ENCODE measurements around the gene CLDN10.
"Not testable (repeated sequence)": the region's sequence is repeated elsewhere in the genome, so short reads cannot be mapped to it uniquely, and the experiment has no call there.

The CLDN10 gene

GRCh38 chr13:95559100-95559499 lies 6.6 kb downstream of the CLDN10 start:
- DNase-seq (ENCODE audit: low read depth, low spot score), result no peak
- ChIA-PET POLR2A (no interaction called here), CTCF (interaction anchor here (1.0 kb wide), 1 partner anchor 101 kb away, joined by 3 read pairs; no protein-coding TSS in a partner anchor)
- no peak overlapping the region for H3K4me3 ChIP-seq (ENCODE audit: low read depth, low read length)
- no peak for TF ChIP-seq CTCF (IDR thresholded peaks at IDR 0.05; ENCODE audit: insufficient read depth, low read length, missing control alignments)

- ChIA-PET POLR2A (no interaction called here), CTCF (no interaction called here)
- H3K4me3 ChIP-seq (ENCODE audit: low read depth, low read length), result no peak overlapping the region
- DNase-seq (ENCODE audit: low read depth, low spot score), result no peak
- no peak for TF ChIP-seq CTCF (IDR thresholded peaks at IDR 0.05; ENCODE audit: insufficient read depth, low read length, missing control alignments)
Measured at GRCh38 chr13:95560387-95560786, 7.9 kb downstream of the CLDN10 start.

- no peak for TF ChIP-seq CTCF (IDR thresholded peaks at IDR 0.05; ENCODE audit: insufficient read depth, low read length, missing control alignments)
- no peak for DNase-seq (ENCODE audit: low read depth, low spot score)
- H3K4me3 ChIP-seq (ENCODE audit: low read depth, low read length), result no peak overlapping the region
- POLR2A ChIA-PET, result no interaction called here
- CTCF ChIA-PET, result interaction anchor here (0.9 to 1.8 kb wide), 7 partner anchors 8 to 270 kb away, joined by 3 to 7 read pairs (median 4); no protein-coding TSS in a partner anchor
Measured at GRCh38 chr13:95564091-95564490, 11.6 kb downstream of the CLDN10 start.

- ChIA-PET POLR2A (interaction anchor here (0.7 kb wide), 1 partner anchor 112 kb away, joined by 3 read pairs; the partner anchor contains the start of gene DNAJC3), CTCF (interaction anchor here (0.7 to 1.8 kb wide), 9 partner anchors 8 to 269 kb away, joined by 3 to 7 read pairs (median 4); no protein-coding TSS in a partner anchor)
- DNase-seq (ENCODE audit: low read depth, low spot score), result no peak
- no peak overlapping the region for H3K4me3 ChIP-seq (ENCODE audit: low read depth, low read length)
- TF ChIP-seq CTCF (IDR thresholded peaks at IDR 0.05; ENCODE audit: insufficient read depth, low read length, missing control alignments), result no peak
Measured at GRCh38 chr13:95564733-95565291, 12.3 kb downstream of the CLDN10 start.

GRCh38 chr13:95565758-95566157 lies 13.2 kb downstream of the CLDN10 start:
- DNase-seq (ENCODE audit: low read depth, low spot score); POLR2A ChIA-PET; H3K4me3 ChIP-seq (ENCODE audit: low read depth, low read length): not testable (repeated sequence)
- CTCF ChIA-PET, result interaction anchor here (1.2 to 1.6 kb wide), 2 partner anchors 9 kb away, joined by 4 to 6 read pairs; no protein-coding TSS in a partner anchor

GRCh38 chr13:95568131-95568530 lies 15.6 kb downstream of the CLDN10 start:
- POLR2A ChIA-PET, result no interaction called here
- no peak overlapping the region for H3K4me3 ChIP-seq (ENCODE audit: low read depth, low read length)
- CTCF ChIA-PET, result no interaction called here
- TF ChIP-seq CTCF (IDR thresholded peaks at IDR 0.05; ENCODE audit: insufficient read depth, low read length, missing control alignments), result no peak
- DNase-seq (ENCODE audit: low read depth, low spot score), result no peak

- no peak for DNase-seq (ENCODE audit: low read depth, low spot score)
- H3K4me3 ChIP-seq (ENCODE audit: low read depth, low read length), result no peak overlapping the region
- ChIA-PET CTCF (no interaction called here), POLR2A (no interaction called here)
- no peak for TF ChIP-seq CTCF (IDR thresholded peaks at IDR 0.05; ENCODE audit: insufficient read depth, low read length, missing control alignments)
Measured at GRCh38 chr13:95570016-95570415, 17.5 kb downstream of the CLDN10 start.
